Dedifferentiated amniotic fluid mesenchymal stem cell (primary cell): Measurements from ENCODE around the gene NOD2.

Experiments used
- DNase-seq: peaks from one replicate; pipeline ENCODE4 v3.0.0-alpha.2; 2016; ENCODE audit errors: extremely low spot score

The NOD2 gene

DNA sequence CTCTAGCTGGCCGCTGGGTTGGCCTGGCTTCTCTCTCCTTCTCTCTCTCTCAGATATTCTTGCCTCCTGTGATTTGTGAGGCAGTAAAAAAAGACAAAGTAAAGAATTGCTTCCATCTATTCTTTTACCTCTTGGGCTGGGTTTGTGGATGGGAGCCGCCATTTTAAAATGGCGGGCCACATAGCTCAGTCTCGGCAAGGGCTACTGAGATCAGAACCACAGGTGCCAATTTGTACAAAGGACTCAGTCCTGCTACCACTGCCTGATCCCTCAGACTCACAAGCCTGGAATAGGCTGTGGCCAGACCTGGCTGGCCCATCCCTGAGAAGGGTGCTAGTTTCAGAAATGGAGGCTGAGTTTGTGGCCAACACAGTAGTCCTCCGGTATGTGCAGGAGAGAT is 24.1 kb downstream of the NOD2 start:
- no peak for DNase-seq

DNA sequence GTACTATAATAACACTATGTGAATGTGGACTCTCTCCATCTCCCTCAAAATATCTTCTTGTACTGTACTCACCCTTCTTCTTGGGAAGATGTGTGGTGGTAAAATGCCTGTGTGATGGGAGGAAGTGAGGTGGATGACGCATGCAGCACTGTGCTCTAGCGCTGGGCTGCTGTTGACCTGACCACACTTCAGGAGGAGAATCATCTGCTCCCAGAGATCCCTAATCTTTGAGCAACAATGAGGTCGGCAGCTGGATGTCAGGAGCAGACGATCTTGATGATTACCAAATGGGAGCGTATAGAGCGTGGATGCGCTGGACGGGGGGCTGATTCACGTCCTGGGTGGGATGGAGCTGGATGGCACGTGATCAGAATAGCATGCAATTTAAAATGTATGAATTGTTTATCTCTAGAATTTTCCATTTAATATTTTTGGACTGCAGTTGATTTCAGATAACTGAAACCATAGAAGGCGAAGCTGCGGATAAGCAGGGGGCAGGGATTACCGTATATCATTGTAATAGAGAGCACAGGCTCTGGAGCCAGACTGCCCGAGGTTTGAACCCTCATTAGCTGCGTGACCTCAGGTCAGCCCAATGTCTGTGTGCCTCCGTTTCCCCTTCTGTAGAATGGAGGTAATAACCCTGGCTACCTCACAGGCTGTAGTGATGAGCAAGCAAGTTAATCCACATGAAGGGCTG is 24.8 kb downstream of the NOD2 start:
- DNase-seq, result no peak

- DNase-seq, result no peak
Measured at GRCh38 chr16:50718761-50719400, 25.5 kb downstream of the NOD2 start.

GRCh38 chr16:50719401-50720337 is 26.3 kb downstream of the NOD2 start:
- DNase-seq, result no peak

- DNase-seq, result no peak
Measured at GRCh38 chr16:50721549-50722404, 28.4 kb downstream of the NOD2 start.

- DNase-seq, result no peak
Measured at GRCh38 chr16:50722405-50722737, 29.0 kb downstream of the NOD2 start.

GRCh38 chr16:50722960-50723359 is 29.6 kb downstream of the NOD2 start:
- no peak for DNase-seq

DNA sequence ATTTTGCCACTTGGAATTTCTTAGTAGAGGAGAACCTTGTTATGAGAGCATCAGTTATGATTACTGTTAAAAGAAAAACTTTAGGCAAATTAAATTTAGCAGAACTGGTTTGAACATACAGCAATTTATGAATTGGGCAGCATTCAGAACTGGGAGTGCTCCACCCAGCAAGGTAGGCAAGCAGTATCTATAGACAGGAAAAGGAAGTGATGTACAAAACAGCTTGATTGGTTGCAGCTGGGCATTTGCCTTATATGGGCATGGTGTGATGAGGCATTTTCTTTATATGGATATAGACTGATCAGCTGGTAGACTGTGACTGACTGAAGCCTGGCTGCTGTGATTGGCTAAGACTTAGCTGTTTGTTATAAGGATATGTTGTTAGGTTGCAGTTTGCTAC is 30.9 kb downstream of the NOD2 start:
- DNase-seq, result no peak

- no peak for DNase-seq
Measured at GRCh38 chr16:50731130-50731988, 38.0 kb downstream of the NOD2 start.

DNA sequence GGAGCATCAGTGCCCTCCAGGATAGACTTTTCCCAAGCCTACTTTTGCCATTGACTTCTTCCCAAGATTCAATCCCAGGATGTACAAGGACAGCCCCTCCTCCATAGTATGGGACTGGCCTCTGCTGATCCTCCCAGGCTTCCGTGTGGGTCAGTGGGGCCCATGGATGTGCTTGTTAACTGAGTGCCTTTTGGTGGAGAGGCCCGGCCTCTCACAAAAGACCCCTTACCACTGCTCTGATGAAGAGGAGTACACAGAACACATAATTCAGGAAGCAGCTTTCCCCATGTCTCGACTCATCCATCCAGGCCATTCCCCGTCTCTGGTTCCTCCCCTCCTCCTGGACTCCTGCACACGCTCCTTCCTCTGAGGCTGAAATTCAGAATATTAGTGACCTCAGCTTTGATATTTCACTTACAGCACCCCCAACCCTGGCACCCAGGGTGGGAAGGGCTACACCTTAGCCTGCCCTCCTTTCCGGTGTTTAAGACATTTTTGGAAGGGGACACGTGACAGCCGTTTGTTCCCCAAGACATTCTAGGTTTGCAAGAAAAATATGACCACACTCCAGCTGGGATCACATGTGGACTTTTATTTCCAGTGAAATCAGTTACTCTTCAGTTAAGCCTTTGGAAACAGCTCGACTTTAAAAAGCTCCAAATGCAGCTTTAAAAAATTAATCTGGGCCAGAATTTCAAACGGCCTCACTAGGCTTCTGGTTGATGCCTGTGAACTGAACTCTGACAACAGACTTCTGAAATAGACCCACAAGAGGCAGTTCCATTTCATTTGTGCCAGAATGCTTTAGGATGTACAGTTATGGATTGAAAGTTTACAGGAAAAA is 38.8 kb downstream of the NOD2 start:
- DNase-seq, result no peak

- no peak for DNase-seq
Measured at GRCh38 chr16:50733468-50733867, 40.1 kb downstream of the NOD2 start.

GRCh38 chr16:50735629-50736122 is 42.3 kb downstream of the NOD2 start:
- DNase-seq, result no peak

GRCh38 chr16:50736448-50736847 is 43.0 kb downstream of the NOD2 start:
- no peak for DNase-seq

DNA sequence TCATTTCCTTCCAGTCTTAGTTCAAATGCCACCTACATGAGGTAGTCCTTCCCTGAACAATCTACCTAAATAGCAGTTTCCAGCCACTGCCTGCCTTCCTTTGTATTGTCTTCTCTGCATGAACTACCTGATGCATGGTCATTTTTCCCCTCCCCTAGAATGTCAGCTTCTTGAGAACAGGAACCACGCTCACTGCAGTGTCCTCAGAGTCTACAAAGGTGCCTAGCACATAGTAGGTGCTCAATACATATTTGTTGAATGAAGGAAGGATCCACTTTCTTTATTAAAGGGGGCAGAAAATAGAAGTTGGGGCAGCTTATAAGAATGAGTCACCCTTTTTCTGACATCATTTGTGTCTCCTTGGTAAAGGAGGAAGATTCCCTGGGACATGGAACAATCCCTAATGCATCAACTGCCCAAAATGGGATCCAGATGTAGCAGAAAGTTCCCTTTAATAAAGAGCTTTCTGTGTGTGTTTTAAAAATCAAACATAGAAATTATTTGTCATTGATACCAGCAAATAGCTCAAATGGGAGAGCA is 44.1 kb downstream of the NOD2 start:
- DNase-seq, result no peak

- no peak for DNase-seq
Measured at GRCh38 chr16:50739031-50739430, 45.6 kb downstream of the NOD2 start.

GRCh38 chr16:50740736-50741135 is 47.3 kb downstream of the NOD2 start:
- DNase-seq, result no peak

DNA sequence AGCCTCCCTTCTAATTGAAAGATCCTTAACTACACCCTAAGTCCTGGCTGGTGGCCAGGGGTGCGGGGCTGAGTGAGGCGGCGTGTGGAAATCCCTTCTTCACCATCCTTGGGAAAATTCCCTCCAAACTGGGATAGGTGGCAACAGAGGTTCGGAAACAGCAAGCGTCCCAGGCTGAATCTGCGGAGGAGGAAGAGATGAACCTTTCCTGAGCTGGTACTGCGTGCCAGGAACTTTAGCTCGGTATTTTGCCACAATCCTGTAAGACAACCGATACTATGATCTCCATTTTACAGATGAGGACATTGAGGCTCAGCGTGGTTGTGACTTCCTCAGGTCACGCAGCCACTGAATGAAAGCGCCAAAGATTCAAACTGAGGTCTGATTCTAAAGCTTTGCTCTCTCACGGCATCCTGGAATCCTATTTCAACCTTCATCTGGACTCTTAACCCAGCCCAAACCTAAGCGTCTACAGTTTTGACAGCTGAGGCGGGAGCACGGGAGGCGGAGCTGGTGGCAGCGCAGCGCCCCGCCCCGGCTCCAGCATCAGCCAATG is 47.9 kb downstream of the NOD2 start:
- DNase-seq, result no peak

DNA sequence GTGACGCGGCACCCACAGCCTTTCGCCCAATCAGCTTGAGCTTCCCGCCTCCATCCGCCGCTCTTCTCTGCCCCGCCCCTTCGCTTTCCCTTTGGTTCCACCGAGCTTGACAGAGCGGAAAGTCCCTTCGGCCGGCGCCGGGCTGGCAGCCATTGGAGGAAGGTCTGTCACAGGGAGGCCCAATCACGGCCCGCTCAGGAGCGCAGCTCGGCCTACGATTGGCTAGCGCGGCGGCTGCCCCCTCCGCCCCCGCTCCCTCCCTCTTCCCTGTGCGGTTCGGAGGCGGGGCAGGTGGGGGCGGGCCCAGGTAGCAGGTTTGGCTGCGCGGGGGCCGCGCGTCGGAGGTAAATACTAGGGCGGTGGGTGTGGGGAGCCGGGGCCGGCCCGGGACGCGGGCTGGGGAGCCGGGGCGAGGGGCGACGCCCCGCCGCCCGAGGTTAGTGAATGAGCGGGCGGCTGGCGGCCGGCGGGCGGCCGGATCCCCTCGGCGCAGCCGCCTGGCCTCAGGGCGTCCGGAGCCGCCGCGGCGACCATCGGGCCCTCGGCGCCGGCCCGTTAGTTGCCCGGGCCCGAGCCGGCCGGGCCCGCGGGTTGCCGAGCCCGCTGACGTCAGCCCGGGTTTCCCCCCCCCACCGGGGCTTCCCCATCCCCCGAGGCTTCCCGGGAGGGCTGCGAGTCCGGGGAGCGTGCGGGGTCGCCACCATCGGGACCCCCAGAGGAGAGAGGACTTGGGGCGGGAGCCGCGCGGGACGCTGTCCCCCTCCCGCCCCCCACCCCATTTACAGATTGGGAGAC is 48.6 kb downstream of the NOD2 start, which contains the start of gene CYLD:
Gene CYLD, plus strand, starts transcription at position 306 of the 795 bp plus-strand sequence. CDS start 7,613 bp downstream, outside the sequence.
- peak; percentile 100 for DNase-seq
